OCI-LY3 (cell line): ENCODE measurements around the gene MSI2.

ENCODE experiments used
- CTCF ChIP-seq: fragments of 200-600, 300-600 bp; sonication (generic); IDR thresholded peaks from 2 replicates; pipeline ENCODE4 v1.5.1; 2014; ENCODE audit warnings: antibody characterized with exemption, low read length, low read depth
- EZH2phosphoT487 ChIP-seq: fragments of 200-600 bp; shearing (Covaris generic); IDR thresholded peaks from 2 replicates; pipeline ENCODE4 v1.6.1; 2018; ENCODE audit warnings: antibody characterized with exemption, mixed run types, low read depth

- TF ChIP-seq CTCF (no peak), EZH2phosphoT487 (no peak)
Observed at GRCh38 chr17:57585341-57586195, 329.2 kb downstream of the MSI2 start.
